Medulla oblongata (tissue), 1 donor: ENCODE data around the gene OR51T1.

Experiments
- DNase-seq: peaks from one replicate; pipeline ENCODE4 v3.0.0-alpha.2; 2015; ENCODE audit errors: extremely low spot score

OR51T1 gene

GRCh38 chr11:4926608-4927007 is 44.9 kb downstream of the OR51T1 start:
- no peak for DNase-seq
